NCI-H1417 treated with DMSO at 0.1 percent for 48 hours (cell line): Measurements from ENCODE around the gene PAIP2B.
A peak's percentile ranks its signal among the peaks of the same experiment; 100 is the strongest.
"Not testable (repeated sequence)": the region's sequence is repeated elsewhere in the genome, so short reads cannot be mapped to it uniquely, and the experiment has no call there.

ENCODE experiments used
- DNase-seq: peaks from one replicate; lab custom pipeline; 2025; lab: John Stamatoyannopoulos, UW

PAIP2B gene

GRCh38 chr2:71226965-71227560 lies at the start of gene PAIP2B:
PAIP2B (minus strand) TSS chr2:71227103; CDS start chr2:71202589, 24,514 bp downstream.
- peak; percentile 100 for DNase-seq

- DNase-seq = no peak
Measured at GRCh38 chr2:71275939-71276310, 49.0 kb upstream of the PAIP2B start.

GRCh38 chr2:71269511-71270090 lies 42.7 kb upstream of the PAIP2B start:
- DNase-seq = no peak

- DNase-seq = no peak
Measured at GRCh38 chr2:71263386-71263785, 36.5 kb upstream of the PAIP2B start.

GRCh38 chr2:71261534-71261933 lies 34.6 kb upstream of the PAIP2B start:
- DNase-seq = no peak

- DNase-seq = no peak
Measured at GRCh38 chr2:71256421-71256820, 29.5 kb upstream of the PAIP2B start.

- DNase-seq = no peak
Measured at GRCh38 chr2:71254776-71255175, 27.9 kb upstream of the PAIP2B start.

GRCh38 chr2:71254078-71254477 lies 27.2 kb upstream of the PAIP2B start:
- no peak for DNase-seq

GRCh38 chr2:71253476-71253875 lies 26.6 kb upstream of the PAIP2B start:
- DNase-seq = no peak

- DNase-seq = no peak
Measured at GRCh38 chr2:71252862-71253261, 26.0 kb upstream of the PAIP2B start.

- no peak for DNase-seq
Measured at GRCh38 chr2:71250935-71251334, 24.0 kb upstream of the PAIP2B start.

GRCh38 chr2:71244302-71244660 lies 17.4 kb upstream of the PAIP2B start:
- no peak for DNase-seq

- no peak for DNase-seq
Measured at GRCh38 chr2:71243634-71244301, 16.9 kb upstream of the PAIP2B start.

GRCh38 chr2:71240794-71241193 lies 13.9 kb upstream of the PAIP2B start:
- DNase-seq = no peak

GRCh38 chr2:71238089-71238488 lies 11.2 kb upstream of the PAIP2B start:
- no peak for DNase-seq

- no peak for DNase-seq
Measured at GRCh38 chr2:71235930-71236587, 9.2 kb upstream of the PAIP2B start.

- DNase-seq = not testable (repeated sequence)
Measured at GRCh38 chr2:71233072-71233471, 6.2 kb upstream of the PAIP2B start.

GRCh38 chr2:71226096-71226964 lies 573 bp downstream of the PAIP2B start:
- DNase-seq = peak; percentile 23

- DNase-seq = no peak
Measured at GRCh38 chr2:71224935-71225334, 2.0 kb downstream of the PAIP2B start.

- no peak for DNase-seq
Measured at GRCh38 chr2:71224457-71224856, 2.4 kb downstream of the PAIP2B start.

GRCh38 chr2:71223767-71224333 lies 3.1 kb downstream of the PAIP2B start:
- DNase-seq = peak; percentile 26

GRCh38 chr2:71220743-71221142 lies 6.2 kb downstream of the PAIP2B start:
- no peak for DNase-seq
